ENCODE measurements around the gene NME7.
A peak's percentile ranks its signal among the peaks of the same experiment; 100 is the strongest.

Gene NME7

GRCh38 chr1:169107603-169108208 is 259.9 kb downstream of the NME7 start:
- no peak for DNase-seq (ENCODE audit: low read depth in 2 of 2)

- DNase-seq (ENCODE audit: low read depth in 2 of 2) = no peak
Observed at GRCh38 chr1:169106921-169107602, 260.5 kb downstream of the NME7 start.

- DNase-seq (ENCODE audit: low read depth in 2 of 2) = peak; percentile 62 to 64
Observed at GRCh38 chr1:169106095-169106920, 261.3 kb downstream of the NME7 start, which contains the start of gene ATP1B1. Gene ATP1B1, plus strand, starts transcription at chr1:169106690. Its CDS starts 140 bp downstream, at chr1:169106830.

GRCh38 chr1:169105434-169106094 is 262.0 kb downstream of the NME7 start:
- DNase-seq (ENCODE audit: low read depth in 2 of 2) = peak in 1 of 2 donors; percentile 10

GRCh38 chr1:169105087-169105433 is 262.5 kb downstream of the NME7 start:
- no peak for DNase-seq (ENCODE audit: low read depth in 2 of 2)

- no peak for DNase-seq (ENCODE audit: low read depth in 2 of 2)
Observed at GRCh38 chr1:169103480-169103893, 264.1 kb downstream of the NME7 start.

GRCh38 chr1:169103002-169103401 is 264.6 kb downstream of the NME7 start:
- no peak for DNase-seq (ENCODE audit: low read depth in 2 of 2)

GRCh38 chr1:169102567-169102966 is 265.0 kb downstream of the NME7 start:
- no peak for DNase-seq (ENCODE audit: low read depth in 2 of 2)

GRCh38 chr1:169100651-169101088 is 266.9 kb downstream of the NME7 start:
- no peak for DNase-seq (ENCODE audit: low read depth in 2 of 2)

- DNase-seq (ENCODE audit: low read depth in 2 of 2) = no peak
Observed at GRCh38 chr1:169100208-169100607, 267.4 kb downstream of the NME7 start.

GRCh38 chr1:169099561-169099960 is 268.0 kb downstream of the NME7 start:
- no peak for DNase-seq (ENCODE audit: low read depth in 2 of 2)

- DNase-seq (ENCODE audit: low read depth in 2 of 2) = no peak
Observed at GRCh38 chr1:169098380-169098779, 269.2 kb downstream of the NME7 start.

GRCh38 chr1:169094897-169095569 is 272.6 kb downstream of the NME7 start:
- DNase-seq (ENCODE audit: low read depth in 2 of 2) = no peak

- DNase-seq (ENCODE audit: low read depth in 2 of 2) = no peak
Observed at GRCh38 chr1:169092399-169092798, 275.2 kb downstream of the NME7 start.

GRCh38 chr1:169091480-169091941 is 276.1 kb downstream of the NME7 start:
- DNase-seq (ENCODE audit: low read depth in 2 of 2) = no peak

- no peak for DNase-seq (ENCODE audit: low read depth in 2 of 2)
Observed at GRCh38 chr1:169090900-169091311, 276.7 kb downstream of the NME7 start.

GRCh38 chr1:169090308-169090899 is 277.2 kb downstream of the NME7 start:
- DNase-seq (ENCODE audit: low read depth in 2 of 2) = no peak

- no peak for DNase-seq (ENCODE audit: low read depth in 2 of 2)
Observed at GRCh38 chr1:169089776-169090175, 277.8 kb downstream of the NME7 start.

- DNase-seq (ENCODE audit: low read depth in 2 of 2) = no peak
Observed at GRCh38 chr1:169087876-169088275, 279.7 kb downstream of the NME7 start.

- no peak for DNase-seq (ENCODE audit: low read depth in 2 of 2)
Observed at GRCh38 chr1:169086603-169087455, 280.8 kb downstream of the NME7 start.
